ENCODE data around the gene CHGA. TPM values are rescaled to one million over a fixed set of nuclear protein-coding genes. Genes with fewer than 3 reads are reported as not detected.

Gene CHGA
- total RNA-seq, 2 donors from 2014 or later, result 69.5 to 80.1 TPM

DNA sequence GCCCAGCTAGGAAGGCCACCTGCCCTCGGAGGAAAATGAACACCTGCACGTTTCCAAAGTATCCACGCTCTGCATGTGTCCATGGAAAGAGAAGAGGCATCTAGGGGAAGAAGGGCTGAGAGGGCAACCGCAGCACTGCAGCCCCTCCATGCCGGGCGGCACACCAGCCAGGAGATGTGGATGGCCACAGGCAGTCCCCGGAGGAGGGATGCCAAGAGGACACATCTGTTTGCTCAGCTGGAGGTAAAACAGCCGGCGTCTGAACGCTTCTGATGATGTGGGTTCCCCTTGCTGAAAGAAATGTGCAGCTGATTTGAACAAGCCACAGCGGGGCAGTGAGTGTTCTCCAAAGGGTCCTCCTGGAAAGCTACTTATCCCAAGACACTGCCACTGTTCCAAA is 34.0 kb downstream of the CHGA start:
- no peak for ATAC-seq
- peaks cover 0 to 15% of the 10 kb centered on the region in 2 donors for H3K36me3 ChIP-seq (replicated peaks in 1 of 2; ENCODE audit: insufficient read depth in 1 of 2, low read depth in 2 of 2)
- intact Hi-C loops (cut with DNase I), result loop anchor here (10.0 kb wide), 1 partner anchor 188 kb away; no protein-coding TSS in a partner anchor

DNA sequence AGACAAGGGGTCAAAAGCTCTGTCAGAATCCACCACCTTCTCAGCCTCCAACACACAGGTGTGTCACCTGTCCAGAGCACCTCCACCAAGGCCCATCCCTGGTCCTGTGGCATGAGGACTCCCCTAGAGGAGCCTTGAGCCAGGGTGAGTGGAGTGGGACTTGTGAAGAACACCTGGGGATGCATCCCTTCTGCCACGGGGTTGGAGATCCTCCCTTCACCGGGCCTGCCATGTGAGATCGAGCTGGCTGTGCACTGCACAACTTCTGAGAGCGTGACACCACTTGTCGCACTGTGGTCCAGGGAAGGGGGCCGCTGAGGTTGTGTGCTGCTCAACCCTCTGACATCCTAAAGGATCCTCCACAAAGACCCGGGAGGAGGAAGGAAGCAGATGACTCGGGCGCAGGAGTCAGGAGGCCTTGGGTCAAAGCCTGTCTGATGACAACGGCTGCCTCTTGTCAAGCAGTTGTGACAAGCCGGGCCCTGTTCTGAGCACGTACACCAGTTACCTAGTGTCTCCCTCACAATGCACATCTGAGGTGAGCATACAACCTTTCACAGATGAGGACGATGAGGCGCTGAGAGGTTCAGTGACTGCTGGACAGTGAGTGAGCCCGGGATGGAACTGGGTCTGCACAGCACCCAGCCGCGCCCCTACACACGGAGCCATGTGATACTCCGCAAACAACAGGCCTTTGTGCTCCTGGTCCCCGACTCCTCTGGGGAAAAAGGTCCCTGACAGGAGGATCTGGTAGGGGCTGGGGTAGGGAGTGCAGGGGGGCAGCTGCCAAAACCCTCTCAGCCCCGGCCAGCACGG is 35.6 kb downstream of the CHGA start:
- ATAC-seq (no peak), DNase-seq (no peak)
- no peak for TF ChIP-seq POLR2A (IDR thresholded peaks at IDR 0.05)
- TF ChIP-seq, protein P1, sequence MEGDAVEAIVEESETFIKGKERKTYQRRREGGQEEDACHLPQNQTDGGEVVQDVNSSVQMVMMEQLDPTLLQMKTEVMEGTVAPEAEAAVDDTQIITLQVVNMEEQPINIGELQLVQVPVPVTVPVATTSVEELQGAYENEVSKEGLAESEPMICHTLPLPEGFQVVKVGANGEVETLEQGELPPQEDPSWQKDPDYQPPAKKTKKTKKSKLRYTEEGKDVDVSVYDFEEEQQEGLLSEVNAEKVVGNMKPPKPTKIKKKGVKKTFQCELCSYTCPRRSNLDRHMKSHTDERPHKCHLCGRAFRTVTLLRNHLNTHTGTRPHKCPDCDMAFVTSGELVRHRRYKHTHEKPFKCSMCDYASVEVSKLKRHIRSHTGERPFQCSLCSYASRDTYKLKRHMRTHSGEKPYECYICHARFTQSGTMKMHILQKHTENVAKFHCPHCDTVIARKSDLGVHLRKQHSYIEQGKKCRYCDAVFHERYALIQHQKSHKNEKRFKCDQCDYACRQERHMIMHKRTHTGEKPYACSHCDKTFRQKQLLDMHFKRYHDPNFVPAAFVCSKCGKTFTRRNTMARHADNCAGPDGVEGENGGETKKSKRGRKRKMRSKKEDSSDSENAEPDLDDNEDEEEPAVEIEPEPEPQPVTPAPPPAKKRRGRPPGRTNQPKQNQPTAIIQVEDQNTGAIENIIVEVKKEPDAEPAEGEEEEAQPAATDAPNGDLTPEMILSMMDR (IDR thresholded peaks at IDR 0.05), result no peak
- no peaks in the 10 kb centered on the region for H3K9me3 ChIP-seq
- no peak overlapping the region for H3K27ac ChIP-seq
- no peak overlapping the region for H3K4me3 ChIP-seq
- intact Hi-C loops (cut with DNase I), result loop anchor here (10.0 kb wide), 1 partner anchor 186 kb away; no protein-coding TSS in a partner anchor
- 89 to 92% methylated on average over 9 to 21 of the region's 22 CpGs for WGBS, 2 donors
- H3K4me1 ChIP-seq, result peaks cover 3% of the 10 kb centered on the region
- no peaks in the 10 kb centered on the region for H3K27me3 ChIP-seq
- H3K36me3 ChIP-seq (replicated peaks in 1 of 2; ENCODE audit: insufficient read depth in 1 of 2, low read depth in 2 of 2), result peaks cover 0 to 15% of the 10 kb centered on the region in 2 donors

More for the DNA sequence above, 34.0 kb downstream of the CHGA start:
- 65 to 76% methylated on average over 11 of the region's 11 CpGs for WGBS, 2 donors
- TF ChIP-seq POLR2A (IDR thresholded peaks at IDR 0.05), result no peak
- TF ChIP-seq, protein P1 (IDR thresholded peaks at IDR 0.05), result no peak
- no peak for DNase-seq
- Histone ChIP-seq H3K4me3 (no peak overlapping the region), H3K4me1 (no peaks in the 10 kb centered on the region), H3K27ac (no peak overlapping the region), H3K9me3 (no peaks in the 10 kb centered on the region), H3K27me3 (no peaks in the 10 kb centered on the region)

DNA sequence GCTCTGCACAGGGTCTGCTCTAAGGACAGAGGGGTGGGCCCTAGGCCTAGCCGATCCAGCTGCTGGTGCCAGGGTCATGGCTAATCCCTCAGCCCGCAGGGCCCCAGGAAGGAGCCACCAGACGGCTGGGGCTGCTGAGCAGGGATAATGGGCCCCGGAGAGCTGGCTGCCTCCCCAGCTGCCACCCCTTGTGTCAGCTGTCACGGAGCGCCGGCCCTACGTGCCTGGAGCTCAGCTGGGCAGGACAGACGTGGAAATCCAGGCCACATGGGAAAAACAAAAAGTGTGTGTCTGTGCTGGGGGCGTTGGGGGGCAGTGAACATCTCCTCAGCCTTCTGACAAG is 36.2 kb downstream of the CHGA start:
- ATAC-seq (no peak), DNase-seq (no peak)
- H3K4me3 ChIP-seq, result no peak overlapping the region
- intact Hi-C loops (cut with DNase I), result loop anchor here (10.0 kb wide), 1 partner anchor 186 kb away; no protein-coding TSS in a partner anchor
- no peak overlapping the region for H3K27ac ChIP-seq
- no peak for TF ChIP-seq POLR2A (IDR thresholded peaks at IDR 0.05)
- TF ChIP-seq, protein P1 (IDR thresholded peaks at IDR 0.05), result no peak
- H3K27me3 ChIP-seq, result no peaks in the 10 kb centered on the region
- peaks cover 8% of the 10 kb centered on the region for H3K4me1 ChIP-seq
- no peaks in the 10 kb centered on the region for H3K9me3 ChIP-seq
- WGBS, 2 donors, result 87 to 91% methylated on average over 7 to 10 of the region's 10 CpGs
- H3K36me3 ChIP-seq (replicated peaks in 1 of 2; ENCODE audit: insufficient read depth in 1 of 2, low read depth in 2 of 2), result peaks cover 0 to 15% of the 10 kb centered on the region in 2 donors

DNA sequence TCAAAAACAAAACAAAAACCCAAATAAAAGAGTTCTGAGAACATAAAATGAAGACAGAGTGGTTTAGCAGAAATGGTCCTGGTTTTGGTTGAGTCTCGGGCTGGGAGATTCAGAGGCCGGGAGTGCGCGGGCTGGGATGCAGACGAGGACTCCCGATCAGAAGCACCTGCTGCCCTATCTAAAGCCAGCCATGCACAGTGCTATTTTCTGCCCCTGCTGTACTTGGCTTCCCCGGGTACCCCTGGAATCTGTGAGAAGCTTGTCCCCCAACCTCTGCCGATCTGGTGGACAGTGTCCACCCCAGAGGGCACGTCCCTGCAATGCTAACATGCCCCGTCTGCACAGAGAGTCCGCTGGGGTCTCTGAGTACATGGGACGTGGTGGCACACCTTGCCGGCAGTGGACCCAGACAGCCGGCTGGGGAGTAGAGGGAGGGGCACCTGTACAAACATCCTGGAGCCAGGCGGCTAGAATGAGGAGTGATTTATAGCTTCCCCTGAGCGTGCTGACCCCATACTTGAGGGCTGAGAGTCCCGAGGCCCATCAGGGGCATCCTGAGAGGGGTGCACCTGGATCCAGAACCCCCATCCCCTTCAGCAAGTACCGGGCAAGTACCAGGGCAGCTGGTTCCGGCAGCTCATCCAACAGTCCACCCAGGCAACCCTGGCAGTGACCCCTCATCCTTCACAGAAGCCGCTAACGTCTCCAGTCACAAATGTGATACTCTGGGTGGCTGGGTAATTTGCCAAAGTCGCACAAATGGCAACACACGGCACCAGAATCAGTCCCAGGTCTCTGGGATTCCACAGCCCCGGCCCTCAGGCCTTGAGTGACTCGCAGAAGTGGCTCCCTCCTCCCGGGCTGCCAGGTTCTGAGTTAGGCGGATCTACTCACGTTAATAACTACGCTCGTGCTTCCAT is 37.1 kb downstream of the CHGA start:
- peaks cover 17% of the 10 kb centered on the region for H3K4me1 ChIP-seq
- DNase-seq (no peak), ATAC-seq (no peak)
- no peaks in the 10 kb centered on the region for H3K9me3 ChIP-seq
- intact Hi-C loops (cut with DNase I), result loop anchor here (10.0 kb wide), 1 partner anchor 185 kb away; no protein-coding TSS in a partner anchor
- no peaks in the 10 kb centered on the region for H3K27me3 ChIP-seq
- H3K4me3 ChIP-seq, result no peak overlapping the region
- TF ChIP-seq, protein P1 (IDR thresholded peaks at IDR 0.05), result no peak
- TF ChIP-seq POLR2A (IDR thresholded peaks at IDR 0.05), result no peak
- H3K36me3 ChIP-seq (replicated peaks in 1 of 2; ENCODE audit: insufficient read depth in 1 of 2, low read depth in 2 of 2), result peaks cover 0 to 15% of the 10 kb centered on the region in 2 donors
- H3K27ac ChIP-seq, result no peak overlapping the region
- WGBS, 2 donors, result 83 to 88% methylated on average over 18 to 30 of the region's 30 CpGs
